GM19324 (cell line): ENCODE results near the gene AMBRA1.
"Not testable (repeated sequence)": the region's sequence is repeated elsewhere in the genome, so short reads cannot be mapped to it uniquely, and the experiment has no call there.

Experiments
- ATAC-seq: cut with Tn5 transposase; IDR thresholded peaks from one replicate; pipeline ENCODE4 v1.9.1; 2021; ENCODE audit warnings: mild to moderate bottlenecking, moderate library complexity; ENCODE audit not compliant: unreplicated experiment, low FRiP score

The AMBRA1 gene

GRCh38 chr11:46386005-46386578 is 207.7 kb downstream of the AMBRA1 start:
- ATAC-seq: no peak

- ATAC-seq: no peak
Measured at GRCh38 chr11:46385169-46386004, 208.4 kb downstream of the AMBRA1 start.

DNA sequence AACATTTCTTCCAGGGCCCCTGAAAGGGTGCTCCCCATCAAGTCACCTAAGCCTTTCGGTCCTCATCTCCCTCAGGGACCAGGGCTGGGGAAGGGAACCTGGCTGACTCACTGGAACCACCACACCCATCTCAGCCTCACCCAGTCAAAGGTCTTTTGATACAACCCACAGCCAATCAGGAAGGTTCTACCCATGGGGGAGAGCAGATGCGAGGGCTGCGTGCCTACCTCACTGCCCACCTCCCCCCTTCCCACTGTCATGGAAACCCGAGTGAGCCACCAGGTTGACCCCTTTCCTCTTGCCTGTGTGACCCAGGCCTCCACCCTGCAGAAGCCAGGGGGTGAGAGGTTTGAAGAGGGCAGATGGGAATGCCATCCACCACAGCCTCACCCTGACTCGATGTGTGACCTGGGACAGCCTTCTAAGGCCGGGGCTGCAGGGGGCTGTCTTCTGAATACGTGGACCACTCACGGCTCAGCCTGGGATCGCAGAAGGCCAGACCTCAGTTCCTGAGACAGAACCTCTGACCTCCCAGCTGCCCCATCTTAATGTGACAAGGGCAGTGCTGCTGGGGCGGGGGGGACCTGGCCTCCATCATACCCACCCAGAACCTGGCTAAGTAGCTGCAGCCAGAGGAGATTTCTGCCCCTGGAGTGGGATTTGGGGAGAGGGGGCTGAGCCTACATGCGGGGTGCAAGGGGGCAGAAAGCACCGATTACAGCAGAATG is 209.7 kb downstream of the AMBRA1 start:
- no peak for ATAC-seq

- ATAC-seq: no peak
Measured at GRCh38 chr11:46383404-46383758, 210.4 kb downstream of the AMBRA1 start.

DNA sequence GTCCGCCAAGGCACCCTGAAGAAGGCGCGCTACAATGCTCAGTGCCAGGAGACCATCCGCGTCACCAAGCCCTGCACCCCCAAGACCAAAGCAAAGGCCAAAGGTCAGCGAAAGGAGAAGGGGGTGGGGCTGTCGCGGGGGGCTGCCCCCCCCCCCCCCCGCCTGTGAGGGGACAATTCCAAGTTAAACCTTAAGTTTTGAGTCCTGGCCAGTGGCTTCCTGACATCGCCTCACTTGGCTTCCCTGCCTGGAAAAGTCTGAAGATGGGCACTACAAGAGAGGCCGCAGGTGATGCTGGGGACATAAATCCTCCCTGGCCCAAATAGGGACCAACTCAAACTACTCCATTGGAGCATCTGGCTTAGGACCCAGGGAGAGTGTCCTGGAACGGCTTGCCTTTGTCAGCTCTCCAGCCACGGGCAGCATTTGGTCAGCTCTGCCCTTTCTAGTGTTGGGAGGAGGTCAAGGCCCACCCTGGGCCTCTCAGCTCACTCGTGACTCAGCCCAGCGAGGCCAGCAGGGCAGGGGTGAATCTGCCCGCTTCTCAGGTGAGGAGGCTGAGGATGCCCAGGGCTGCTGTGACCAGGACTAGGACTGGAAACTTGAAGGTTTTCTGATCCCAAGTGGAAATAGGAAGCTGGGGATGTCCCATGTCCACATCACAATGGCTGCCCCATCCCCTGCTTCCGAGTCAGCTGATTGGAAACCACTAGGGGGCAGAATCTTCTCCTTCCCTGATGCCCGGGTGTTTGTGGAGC is 211.0 kb downstream of the AMBRA1 start:
- ATAC-seq: no peak

DNA sequence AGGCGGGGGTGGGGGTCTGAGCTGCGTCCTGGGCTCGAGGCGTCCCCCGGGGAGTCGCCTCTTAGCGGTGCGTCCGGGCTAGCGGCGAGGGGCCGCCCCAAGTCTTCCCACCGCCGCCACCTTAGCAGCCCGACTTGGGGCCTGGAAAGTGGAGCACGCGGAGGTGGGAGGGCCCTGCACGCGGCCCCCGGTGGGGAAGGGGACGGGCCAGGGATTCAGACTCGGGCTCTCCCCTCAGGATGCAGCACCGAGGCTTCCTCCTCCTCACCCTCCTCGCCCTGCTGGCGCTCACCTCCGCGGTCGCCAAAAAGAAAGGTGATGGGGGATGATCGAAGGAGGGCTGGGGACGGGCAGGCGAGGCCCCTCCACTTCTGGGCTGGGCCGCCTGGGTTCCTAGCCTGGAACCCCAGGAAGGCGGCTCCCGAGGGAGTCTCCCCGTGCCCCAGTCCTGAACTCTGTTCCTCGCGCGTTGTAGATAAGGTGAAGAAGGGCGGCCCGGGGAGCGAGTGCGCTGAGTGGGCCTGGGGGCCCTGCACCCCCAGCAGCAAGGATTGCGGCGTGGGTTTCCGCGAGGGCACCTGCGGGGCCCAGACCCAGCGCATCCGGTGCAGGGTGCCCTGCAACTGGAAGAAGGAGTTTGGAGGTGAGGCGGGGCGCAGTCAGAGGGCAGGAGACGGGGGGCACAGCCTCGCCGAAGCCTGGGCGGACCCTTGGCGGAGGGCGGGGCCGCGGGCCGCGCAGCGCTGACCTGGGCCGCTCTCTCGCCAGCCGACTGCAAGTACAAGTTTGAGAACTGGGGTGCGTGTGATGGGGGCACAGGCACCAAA is 211.8 kb downstream of the AMBRA1 start:
- ATAC-seq: no peak

GRCh38 chr11:46381048-46381818 is 212.6 kb downstream of the AMBRA1 start, which contains the start of gene MDK:
MDK (plus strand) TSS chr11:46381669; CDS start chr11:46382058, 389 bp downstream.
- no peak for ATAC-seq

DNA sequence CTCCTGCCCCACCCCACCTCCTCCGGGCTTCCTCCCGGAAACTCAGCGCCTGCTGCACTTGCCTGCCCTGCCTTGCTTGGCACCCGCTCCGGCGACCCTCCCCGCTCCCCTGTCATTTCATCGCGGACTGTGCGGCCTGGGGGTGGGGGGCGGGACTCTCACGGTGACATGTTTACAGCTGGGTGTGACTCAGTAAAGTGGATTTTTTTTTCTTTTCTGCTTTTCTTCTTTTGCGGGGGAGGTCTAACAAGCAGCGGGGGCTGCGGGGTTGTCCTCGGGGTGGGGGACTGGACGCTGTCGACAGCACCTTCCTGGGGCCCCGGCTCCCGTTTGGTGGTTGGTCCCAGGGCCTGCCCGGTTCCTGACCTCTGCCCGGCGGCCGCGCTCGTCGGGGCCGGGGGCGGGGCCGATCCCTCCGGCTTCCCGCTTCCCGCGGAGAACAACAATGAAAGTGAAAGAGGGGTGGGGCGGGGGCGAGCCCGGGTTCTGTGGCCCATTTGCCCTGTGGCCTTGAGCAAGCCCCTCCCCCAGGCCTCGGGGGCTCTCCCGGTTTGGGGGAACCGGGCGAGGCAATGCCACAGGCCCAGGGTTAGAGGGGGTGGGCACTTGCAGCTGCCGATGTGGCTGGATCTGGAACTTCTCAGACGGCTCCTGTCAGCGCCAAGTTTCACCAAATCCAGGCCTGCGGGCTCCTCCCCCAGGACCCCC is 213.3 kb downstream of the AMBRA1 start:
- ATAC-seq: no peak

GRCh38 chr11:46379482-46380293 is 214.1 kb downstream of the AMBRA1 start:
- not testable (repeated sequence) for ATAC-seq

DNA sequence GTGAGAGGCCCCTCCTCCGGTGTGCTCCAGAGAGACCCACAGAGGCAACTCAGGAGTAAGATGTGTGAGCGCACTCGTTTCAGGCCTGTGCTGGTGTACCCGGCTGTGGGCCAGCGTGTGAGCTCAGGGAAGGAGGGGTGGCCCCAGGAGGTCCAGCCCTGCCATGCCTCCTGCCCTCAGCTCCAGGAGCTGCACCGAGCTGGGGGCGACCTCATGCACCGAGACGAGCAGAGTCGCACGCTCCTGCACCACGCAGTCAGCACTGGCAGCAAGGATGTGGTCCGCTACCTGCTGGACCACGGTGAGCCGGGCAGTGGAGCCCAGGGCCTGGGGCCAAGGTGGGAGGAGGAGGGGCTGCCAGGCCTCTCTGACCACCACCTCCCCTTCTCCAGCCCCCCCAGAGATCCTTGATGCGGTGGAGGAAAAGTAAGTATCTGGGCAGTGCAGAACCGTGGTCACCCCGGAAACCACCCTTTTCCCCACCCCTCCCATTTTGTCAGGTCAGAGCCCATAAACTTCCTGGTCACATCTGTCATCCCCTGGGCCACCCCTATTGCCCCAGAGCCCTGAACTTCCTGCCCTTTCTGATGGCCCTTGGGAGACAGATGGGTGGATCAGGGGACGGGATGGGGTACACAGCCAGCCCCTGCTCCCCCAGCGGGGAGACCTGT is 214.9 kb downstream of the AMBRA1 start:
- no peak for ATAC-seq

- no peak for ATAC-seq
Measured at GRCh38 chr11:46378296-46378695, 215.5 kb downstream of the AMBRA1 start.

- ATAC-seq: no peak
Measured at GRCh38 chr11:46377831-46378230, 216.0 kb downstream of the AMBRA1 start.

DNA sequence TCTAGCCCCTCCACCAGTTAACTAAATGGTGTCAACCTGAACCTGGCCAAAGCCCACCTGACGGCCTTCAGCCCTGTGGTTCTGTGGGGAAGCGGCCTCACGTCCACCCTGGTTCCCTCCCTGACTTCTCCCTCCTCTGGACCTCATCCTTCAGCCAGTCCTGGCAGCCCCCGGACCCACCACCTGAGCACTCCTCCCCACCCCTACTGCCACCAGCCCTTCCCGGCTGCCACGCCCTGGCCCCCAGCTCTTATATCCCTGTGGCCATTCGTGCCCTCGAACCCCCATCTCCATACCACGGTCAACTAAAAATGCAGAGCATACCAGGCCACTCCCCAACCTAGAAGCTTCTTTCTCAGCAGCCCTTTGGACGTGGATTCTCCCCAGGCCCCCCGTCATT is 216.5 kb downstream of the AMBRA1 start:
- no peak for ATAC-seq

DNA sequence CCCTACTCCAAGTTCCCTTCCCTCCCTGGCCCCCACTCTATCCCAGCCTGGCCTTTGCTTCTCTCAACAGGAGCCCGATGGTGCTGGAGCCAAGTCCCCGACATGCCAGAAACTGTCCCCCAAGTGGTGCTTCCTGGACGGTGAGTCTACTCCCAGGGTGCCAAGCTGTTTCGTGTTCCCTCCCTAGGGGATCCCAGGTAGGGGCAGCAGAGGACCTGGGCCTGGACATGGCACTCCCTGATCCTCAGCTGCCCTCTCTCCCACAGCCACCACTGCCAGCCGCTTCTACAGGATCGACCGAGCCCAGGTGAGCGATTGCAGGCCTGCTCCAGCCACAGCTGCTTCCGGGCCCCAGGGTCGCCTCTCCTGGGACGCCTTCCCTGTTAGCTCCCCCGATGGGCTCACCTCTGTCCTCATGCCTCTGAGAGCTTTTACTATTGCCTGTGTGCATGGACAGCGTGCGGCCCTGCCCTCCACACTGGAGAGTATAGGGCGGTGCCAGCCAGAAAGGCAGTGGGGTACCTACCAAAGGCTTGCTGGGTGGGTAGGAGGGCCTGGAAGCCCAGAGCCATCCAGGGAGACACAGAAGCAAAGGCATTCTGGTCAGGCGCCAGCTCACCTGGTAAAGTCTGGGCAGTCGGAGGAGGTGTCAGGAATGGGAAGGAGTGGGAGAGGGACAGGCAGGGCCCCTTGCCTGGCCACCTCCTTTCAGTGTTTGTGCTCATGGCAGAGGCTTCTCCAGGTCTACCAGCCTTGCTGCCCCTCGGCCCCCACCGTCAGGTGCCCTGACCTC is 217.4 kb downstream of the AMBRA1 start:
- ATAC-seq: no peak

GRCh38 chr11:46375392-46376101 is 218.3 kb downstream of the AMBRA1 start:
- no peak for ATAC-seq

GRCh38 chr11:46374815-46375214 is 219.0 kb downstream of the AMBRA1 start:
- ATAC-seq: no peak
